Neuron (in vitro differentiated cells): Measurements from ENCODE around the gene DPYSL5.
"Not testable (repeated sequence)": the region's sequence is repeated elsewhere in the genome, so short reads cannot be mapped to it uniquely, and the experiment has no call there.

Source experiments
- H2AFZ ChIP-seq: one replicate; pipeline ENCODE4 v1.6.1; 2013; ENCODE audit warnings: low read depth, mild to moderate bottlenecking, inconsistent platforms, low read length, moderate library complexity
- H3K27me3 ChIP-seq: one replicate; pipeline ENCODE4 v1.6.1; 2013; ENCODE audit warnings: low read length; ENCODE audit not compliant: insufficient read depth
- H3K36me3 ChIP-seq: one replicate; pipeline ENCODE4 v1.6.1; 2013; ENCODE audit warnings: low read length; ENCODE audit not compliant: insufficient read depth
- H3K4me1 ChIP-seq: one replicate; pipeline ENCODE4 v1.6.1; 2013; ENCODE audit warnings: low read length; ENCODE audit not compliant: insufficient read depth
- H3K4me3 ChIP-seq: 2 replicates; pipeline ENCODE4 v1.5.1; 2013; ENCODE audit warnings: mild to moderate bottlenecking, low read length, moderate library complexity
- H3K9me3 ChIP-seq: one replicate; pipeline ENCODE4 v1.6.1; 2013; ENCODE audit warnings: low read length

The DPYSL5 gene

GRCh38 chr2:26922405-26923188, 74.7 kb downstream of the DPYSL5 start:
- Histone ChIP-seq H3K9me3 (no peaks in the 10 kb centered on the region), H3K27me3 (no peaks in the 10 kb centered on the region), H3K4me3 (no peak overlapping the region), H3K36me3 (peaks cover 28% of the 10 kb centered on the region), H3K4me1 (peaks cover 54% of the 10 kb centered on the region), H2AFZ (no peak overlapping the region)

GRCh38 chr2:26923189-26923466, 75.2 kb downstream of the DPYSL5 start:
- H2AFZ ChIP-seq, H3K9me3 ChIP-seq, H3K27me3 ChIP-seq, H3K4me3 ChIP-seq: not testable (repeated sequence)
- H3K36me3 ChIP-seq = peaks cover 34% of the 10 kb centered on the region
- peaks cover 53% of the 10 kb centered on the region for H3K4me1 ChIP-seq

- H3K9me3 ChIP-seq = no peaks in the 10 kb centered on the region
- H3K4me3 ChIP-seq = no peak overlapping the region
- peaks cover 45% of the 10 kb centered on the region for H3K4me1 ChIP-seq
- H3K36me3 ChIP-seq = peaks cover 37% of the 10 kb centered on the region
- no peak overlapping the region for H2AFZ ChIP-seq
- no peaks in the 10 kb centered on the region for H3K27me3 ChIP-seq
Observed at GRCh38 chr2:26924731-26925099, 76.8 kb downstream of the DPYSL5 start.

- Histone ChIP-seq H3K27me3 (no peaks in the 10 kb centered on the region), H2AFZ (no peak overlapping the region), H3K4me3 (no peak overlapping the region), H3K4me1 (peaks cover 45% of the 10 kb centered on the region), H3K36me3 (peaks cover 43% of the 10 kb centered on the region), H3K9me3 (no peaks in the 10 kb centered on the region)
Observed at GRCh38 chr2:26925100-26925791, 77.3 kb downstream of the DPYSL5 start.

- H3K4me3 ChIP-seq = no peak overlapping the region
- H3K9me3 ChIP-seq = no peaks in the 10 kb centered on the region
- peaks cover 33% of the 10 kb centered on the region for H3K4me1 ChIP-seq
- no peak overlapping the region for H2AFZ ChIP-seq
- no peaks in the 10 kb centered on the region for H3K27me3 ChIP-seq
- peaks cover 48% of the 10 kb centered on the region for H3K36me3 ChIP-seq
Observed at GRCh38 chr2:26927221-26927620, 79.3 kb downstream of the DPYSL5 start.

GRCh38 chr2:26932974-26933373, 85.0 kb downstream of the DPYSL5 start:
- no peaks in the 10 kb centered on the region for H3K9me3 ChIP-seq
- H3K27me3 ChIP-seq = no peaks in the 10 kb centered on the region
- H3K4me1 ChIP-seq = no peaks in the 10 kb centered on the region
- H3K4me3 ChIP-seq = no peak overlapping the region
- H3K36me3 ChIP-seq = peaks cover 80% of the 10 kb centered on the region
- H2AFZ ChIP-seq = no peak overlapping the region

- no peaks in the 10 kb centered on the region for H3K27me3 ChIP-seq
- peaks cover 81% of the 10 kb centered on the region for H3K36me3 ChIP-seq
Observed at GRCh38 chr2:26933431-26934334, 85.8 kb downstream of the DPYSL5 start.

GRCh38 chr2:26934335-26934724, 86.4 kb downstream of the DPYSL5 start:
- no peak overlapping the region for H2AFZ ChIP-seq
- H3K4me3 ChIP-seq = no peak overlapping the region
- H3K27me3 ChIP-seq = no peaks in the 10 kb centered on the region
- H3K4me1 ChIP-seq = no peaks in the 10 kb centered on the region
- no peaks in the 10 kb centered on the region for H3K9me3 ChIP-seq
- H3K36me3 ChIP-seq = peaks cover 82% of the 10 kb centered on the region

More at GRCh38 chr2:26933431-26934334, 85.8 kb downstream of the DPYSL5 start:
- no peaks in the 10 kb centered on the region for H3K9me3 ChIP-seq
- no peak overlapping the region for H3K4me3 ChIP-seq
- no peak overlapping the region for H2AFZ ChIP-seq
- no peaks in the 10 kb centered on the region for H3K4me1 ChIP-seq

- H3K36me3 ChIP-seq = peaks cover 82% of the 10 kb centered on the region
- no peaks in the 10 kb centered on the region for H3K4me1 ChIP-seq
- no peak overlapping the region for H3K4me3 ChIP-seq
- no peak overlapping the region for H2AFZ ChIP-seq
- H3K27me3 ChIP-seq = no peaks in the 10 kb centered on the region
- H3K9me3 ChIP-seq = no peaks in the 10 kb centered on the region
Observed at GRCh38 chr2:26934985-26935384, 87.1 kb downstream of the DPYSL5 start.

- Histone ChIP-seq H2AFZ (no peak overlapping the region), H3K36me3 (peaks cover 88% of the 10 kb centered on the region), H3K4me3 (no peak overlapping the region), H3K27me3 (no peaks in the 10 kb centered on the region), H3K4me1 (no peaks in the 10 kb centered on the region), H3K9me3 (no peaks in the 10 kb centered on the region)
Observed at GRCh38 chr2:26936855-26937254, 88.9 kb downstream of the DPYSL5 start.

GRCh38 chr2:26938399-26939118, 90.6 kb downstream of the DPYSL5 start:
- Histone ChIP-seq H3K4me3 (no peak overlapping the region), H3K4me1 (no peaks in the 10 kb centered on the region), H3K9me3 (no peaks in the 10 kb centered on the region), H3K27me3 (no peaks in the 10 kb centered on the region), H2AFZ (no peak overlapping the region), H3K36me3 (peaks cover 89% of the 10 kb centered on the region)

GRCh38 chr2:26940001-26940400, 92.1 kb downstream of the DPYSL5 start:
- peaks cover 89% of the 10 kb centered on the region for H3K36me3 ChIP-seq
- no peaks in the 10 kb centered on the region for H3K27me3 ChIP-seq

More at GRCh38 chr2:26940001-26940400, 92.1 kb downstream of the DPYSL5 start:
- H2AFZ ChIP-seq = no peak overlapping the region
- H3K9me3 ChIP-seq = no peaks in the 10 kb centered on the region
- no peak overlapping the region for H3K4me3 ChIP-seq
- no peaks in the 10 kb centered on the region for H3K4me1 ChIP-seq
